Glutamatergic neuron (in vitro differentiated cells): Measurements from ENCODE around the gene UNC80. TPM values are rescaled to one million over a fixed set of nuclear protein-coding genes. Genes with fewer than 3 reads are reported as not detected.

Source experiments
- DNase-seq: peaks from one replicate; pipeline ENCODE4 v3.0.0; 2022
- H3K27ac Mint-ChIP-seq: one replicate; pipeline ENCODE4 v1.8.0; 2020; ENCODE audit warnings: mild to moderate bottlenecking, mixed read lengths, inconsistent platforms; ENCODE audit not compliant: unreplicated experiment
- H3K27me3 Mint-ChIP-seq: one replicate; pipeline ENCODE4 v1.8.0; 2020; ENCODE audit warnings: mild to moderate bottlenecking, moderate library complexity, mixed read lengths, inconsistent platforms; ENCODE audit not compliant: unreplicated experiment
- H3K36me3 Mint-ChIP-seq: one replicate; pipeline ENCODE4 v1.8.0; 2020; ENCODE audit warnings: mild to moderate bottlenecking, mixed read lengths, inconsistent platforms; ENCODE audit not compliant: unreplicated experiment
- H3K4me1 Mint-ChIP-seq: one replicate; pipeline ENCODE4 v1.8.0; 2020; ENCODE audit warnings: mild to moderate bottlenecking, low read depth, mixed read lengths, inconsistent platforms; ENCODE audit not compliant: unreplicated experiment
- H3K4me3 Mint-ChIP-seq: one replicate; pipeline ENCODE4 v1.8.0; 2020; ENCODE audit warnings: mild to moderate bottlenecking, mixed read lengths, inconsistent platforms; ENCODE audit not compliant: unreplicated experiment
- H3K9me3 Mint-ChIP-seq: one replicate; pipeline ENCODE4 v1.8.0; 2020; ENCODE audit warnings: mild to moderate bottlenecking, moderate library complexity, mixed read lengths, inconsistent platforms; ENCODE audit not compliant: unreplicated experiment
- CTCF ChIP-seq: fragments of 200-600 bp; sonication (generic); IDR thresholded peaks from one replicate; pipeline ENCODE4 v1.5.0; 2021; ENCODE audit not compliant: partially characterized antibody, unreplicated experiment
- total RNA-seq: library from RNA; stranded (reverse); fragmentation: NEBNext Ultra II Directional; extraction: Animal tissue kit (Norgen Biotek cat#: 25700); gene quantifications from one replicate; pipeline ENCODE4 v1.2.1, GENCODE V29; 2021; ENCODE audit not compliant: unreplicated experiment

Gene UNC80
- total RNA-seq, 1 donor from 2014 or later: 9.0 TPM

GRCh38 chr2:209766613-209767012, 5.0 kb upstream of the UNC80 start:
- H3K4me1 Mint-ChIP-seq: no peaks in the 10 kb centered on the region

GRCh38 chr2:209767316-209767715, 4.3 kb upstream of the UNC80 start:
- Mint-ChIP-seq H3K4me1 (no peaks in the 10 kb centered on the region), H3K4me3 (no peak overlapping the region), H3K27ac (no peak overlapping the region)

More at GRCh38 chr2:209766613-209767012, 5.0 kb upstream of the UNC80 start:
- Mint-ChIP-seq H3K9me3 (peaks cover 2% of the 10 kb centered on the region), H3K27me3 (no peaks in the 10 kb centered on the region), H3K4me3 (no peak overlapping the region), H3K27ac (no peak overlapping the region), H3K36me3 (no peaks in the 10 kb centered on the region)
- no peak for DNase-seq
- TF ChIP-seq CTCF: no peak

GRCh38 chr2:209768557-209768956, 3.1 kb upstream of the UNC80 start:
- no peak for DNase-seq
- no peak overlapping the region for H3K27ac Mint-ChIP-seq
- no peak for TF ChIP-seq CTCF
- no peaks in the 10 kb centered on the region for H3K36me3 Mint-ChIP-seq
- H3K4me3 Mint-ChIP-seq: no peak overlapping the region
- H3K27me3 Mint-ChIP-seq: no peaks in the 10 kb centered on the region
- H3K4me1 Mint-ChIP-seq: peaks cover 3% of the 10 kb centered on the region
- peaks cover 5% of the 10 kb centered on the region for H3K9me3 Mint-ChIP-seq

More at GRCh38 chr2:209767316-209767715, 4.3 kb upstream of the UNC80 start:
- no peak for TF ChIP-seq CTCF
- no peaks in the 10 kb centered on the region for H3K27me3 Mint-ChIP-seq
- no peak for DNase-seq
- no peaks in the 10 kb centered on the region for H3K36me3 Mint-ChIP-seq
- H3K9me3 Mint-ChIP-seq: peaks cover 2% of the 10 kb centered on the region

- Mint-ChIP-seq H3K9me3 (peaks cover 5% of the 10 kb centered on the region), H3K36me3 (no peaks in the 10 kb centered on the region), H3K27ac (peak overlapping the region; percentile 44), H3K27me3 (no peaks in the 10 kb centered on the region), H3K4me3 (peak overlapping the region; percentile 92), H3K4me1 (peaks cover 3% of the 10 kb centered on the region)
- no peak for DNase-seq
- TF ChIP-seq CTCF: no peak
Measured at GRCh38 chr2:209772290-209772685, 656 bp downstream of the UNC80 start.

GRCh38 chr2:209773377-209773776, 1.7 kb downstream of the UNC80 start:
- Mint-ChIP-seq H3K27me3 (no peaks in the 10 kb centered on the region), H3K4me3 (peak overlapping the region; percentile 61), H3K9me3 (peaks cover 5% of the 10 kb centered on the region), H3K4me1 (peaks cover 3% of the 10 kb centered on the region), H3K36me3 (no peaks in the 10 kb centered on the region), H3K27ac (no peak overlapping the region)
- TF ChIP-seq CTCF: no peak
- DNase-seq: no peak
